Camera-type eye (tissue), 1 donor: ENCODE measurements around the gene SLC9A1. TPM values are rescaled to one million over a fixed set of nuclear protein-coding genes. Genes with fewer than 3 reads are reported as not detected.

Experiments
- total RNA-seq: library from RNA; depleted of rRNA; stranded (reverse); fragments of >200 nt; gene quantifications from one replicate; pipeline ENCODE4 v1.2.3, GENCODE V29; 2014

SLC9A1 gene
- 8.5 TPM for total RNA-seq

DNA sequence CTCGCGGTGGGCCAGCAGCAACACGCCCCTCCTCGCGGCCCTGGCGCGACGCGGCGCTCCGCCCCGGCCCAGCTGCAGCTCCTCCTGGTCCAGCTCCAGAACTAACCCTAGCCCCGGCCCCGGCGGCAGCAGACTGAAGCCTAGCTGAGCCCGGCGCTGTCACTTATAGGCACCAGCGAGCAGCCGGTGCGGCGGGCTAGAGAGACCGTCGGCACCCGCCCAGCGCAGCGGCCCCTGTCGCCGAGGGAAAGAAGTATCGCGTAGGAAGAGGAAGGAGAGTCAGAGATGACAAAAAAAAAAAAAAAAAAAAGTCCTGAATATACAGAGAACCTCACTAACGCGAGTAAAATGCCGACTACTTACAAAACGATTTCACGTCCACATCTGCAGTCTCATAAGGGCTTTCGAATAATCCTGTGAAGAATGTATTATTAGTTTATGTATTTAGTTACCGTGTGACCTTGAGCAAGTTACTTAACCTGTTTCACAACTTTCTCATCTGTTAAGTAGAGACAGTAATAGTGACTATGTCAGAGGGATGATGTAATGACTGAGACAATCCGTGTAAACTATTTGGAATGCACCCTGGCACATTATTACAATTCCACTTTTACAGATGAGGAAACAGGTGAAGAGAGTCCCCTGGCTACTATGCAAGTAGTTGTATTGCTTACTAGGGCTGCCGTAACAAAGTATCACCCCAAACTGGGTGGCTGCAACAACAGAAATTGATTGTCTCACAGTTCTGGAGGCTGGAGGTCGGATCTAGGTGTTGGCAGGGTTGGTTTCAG, at the start of gene SLC9A1:
SLC9A1 (minus strand) TSS at position 135 of the 791 bp plus-strand sequence. CDS start 791 bp downstream, outside the sequence.

Other genes starting within 250 kb of the SLC9A1 start
- not detected for gene NR0B2, start 241.2 kb downstream of the SLC9A1 start, total RNA-seq
- 31.4 TPM for gene NUDC, start 233.4 kb downstream of the SLC9A1 start, total RNA-seq
- gene KDF1, start 194.7 kb downstream of the SLC9A1 start, total RNA-seq, result 0.27 TPM
- gene TRNP1, start 161.4 kb downstream of the SLC9A1 start, total RNA-seq, result 20.7 TPM
- 2.1 TPM for gene TENT5B, start 142.3 kb downstream of the SLC9A1 start, total RNA-seq
- gene WDTC1, start 79.5 kb upstream of the SLC9A1 start, total RNA-seq, result 48.7 TPM
- gene TMEM222, start 167.0 kb upstream of the SLC9A1 start, total RNA-seq, result 25.9 TPM
- gene SYTL1, start 186.9 kb upstream of the SLC9A1 start, total RNA-seq, result 5.9 TPM
- gene MAP3K6, start 211.8 kb upstream of the SLC9A1 start, total RNA-seq, result 18.0 TPM
- gene FCN3, start 219.7 kb upstream of the SLC9A1 start, total RNA-seq, result 0.99 TPM
- not detected for gene CD164L2, start 228.2 kb upstream of the SLC9A1 start, total RNA-seq
- 0.33 TPM for gene GPR3, start 237.5 kb upstream of the SLC9A1 start, total RNA-seq